Astrocyte (in vitro differentiated cells and primary cell): ENCODE results near the gene HHIP. TPM values are rescaled to one million over a fixed set of nuclear protein-coding genes. Genes with fewer than 3 reads are reported as not detected.
A peak's percentile ranks its signal among the peaks of the same experiment; 100 is the strongest.

ENCODE experiments used
- DNase-seq: peaks from one replicate; pipeline ENCODE4 v3.0.0-alpha.2; 2010; ENCODE audit warnings: low read depth
- FAIRE-seq: peaks from 2 replicates; lab custom pipeline; 2011; peaks lifted over from hg19 to GRCh38; lab: Jason Lieb, UNC
- H2AFZ ChIP-seq: 2 replicates; pipeline ENCODE4 v1.6.0; 2012; ENCODE audit warnings: low read depth, low read length, inconsistent platforms
- H3K27ac ChIP-seq: 2 replicates; pipeline ENCODE4 v1.5.1; 2011; ENCODE audit warnings: low read depth, low read length, inconsistent platforms
- H3K27me3 ChIP-seq: 2 replicates; pipeline ENCODE4 v1.6.0; 2011; ENCODE audit warnings: low read length, inconsistent platforms; ENCODE audit not compliant: insufficient read depth
- H3K36me3 ChIP-seq: 2 replicates; pipeline ENCODE4 v1.5.1; 2011; ENCODE audit warnings: low read length, inconsistent platforms; ENCODE audit not compliant: insufficient read depth
- H3K4me1 ChIP-seq: 2 replicates; pipeline ENCODE4 v1.5.1; 2011; ENCODE audit warnings: low read length, inconsistent platforms; ENCODE audit not compliant: insufficient read depth
- H3K4me2 ChIP-seq: 2 replicates; pipeline ENCODE4 v1.6.0; 2012; ENCODE audit warnings: low read length, inconsistent platforms
- H3K4me3 ChIP-seq: 2 replicates; pipeline ENCODE4 v1.5.1; 2011; ENCODE audit warnings: low read depth, mild to moderate bottlenecking, low read length, inconsistent platforms; ENCODE audit not compliant: insufficient read depth
- H3K79me2 ChIP-seq: 2 replicates; pipeline ENCODE4 v1.6.0; 2012; ENCODE audit warnings: mild to moderate bottlenecking, low read length, inconsistent platforms; ENCODE audit not compliant: insufficient read depth
- H3K9ac ChIP-seq: 2 replicates; pipeline ENCODE4 v1.6.0; 2012; ENCODE audit warnings: mild to moderate bottlenecking, low read length, inconsistent platforms
- H3K9me3 ChIP-seq: 2 replicates; pipeline ENCODE4 v1.5.1; 2012; ENCODE audit warnings: low read depth, mild to moderate bottlenecking, low read length, inconsistent platforms; ENCODE audit not compliant: insufficient read depth
- H4K20me1 ChIP-seq: 2 replicates; pipeline ENCODE4 v1.6.0; 2012; ENCODE audit warnings: low read length, inconsistent platforms; ENCODE audit not compliant: insufficient read depth
- H3K27ac Mint-ChIP-seq: one replicate; pipeline ENCODE4 v1.8.0; 2021; ENCODE audit warnings: mild to moderate bottlenecking, mixed read lengths; ENCODE audit not compliant: unreplicated experiment
- H3K27me3 Mint-ChIP-seq: one replicate; pipeline ENCODE4 v1.8.0; 2021; ENCODE audit warnings: low read depth, mixed read lengths; ENCODE audit not compliant: unreplicated experiment
- H3K36me3 Mint-ChIP-seq: one replicate; pipeline ENCODE4 v1.8.0; 2021; ENCODE audit warnings: low read depth, mixed read lengths; ENCODE audit not compliant: unreplicated experiment
- H3K4me1 Mint-ChIP-seq: one replicate; pipeline ENCODE4 v1.8.0; 2021; ENCODE audit warnings: low read depth, mixed read lengths; ENCODE audit not compliant: unreplicated experiment
- H3K4me3 Mint-ChIP-seq: one replicate; pipeline ENCODE4 v1.8.0; 2021; ENCODE audit warnings: mild to moderate bottlenecking, moderate library complexity, mixed read lengths; ENCODE audit not compliant: unreplicated experiment
- H3K9me3 Mint-ChIP-seq: one replicate; pipeline ENCODE4 v1.8.0; 2021; ENCODE audit warnings: mild to moderate bottlenecking, mixed read lengths; ENCODE audit not compliant: unreplicated experiment
- EZH2 ChIP-seq: IDR thresholded peaks from 2 replicates; pipeline ENCODE4 v1.6.1; 2012; ENCODE audit warnings: mild to moderate bottlenecking, low read length, inconsistent platforms; ENCODE audit not compliant: insufficient read depth
- total RNA-seq: library from RNA; stranded (reverse); gene quantifications from 2 replicates; pipeline ENCODE4 v1.2.1, GENCODE V29; 2021
- TF ChIP-seq, protein P1 (sequence below): IDR thresholded peaks from 2 replicates; pipeline ENCODE4 v1.5.1; 2011; ENCODE audit warnings: low read depth, mild to moderate bottlenecking, inconsistent platforms, low read length, moderate library complexity; ENCODE audit not compliant: insufficient read depth

The HHIP gene
- total RNA-seq, 1 donor from 2014 or later: 4.0 TPM

DNA sequence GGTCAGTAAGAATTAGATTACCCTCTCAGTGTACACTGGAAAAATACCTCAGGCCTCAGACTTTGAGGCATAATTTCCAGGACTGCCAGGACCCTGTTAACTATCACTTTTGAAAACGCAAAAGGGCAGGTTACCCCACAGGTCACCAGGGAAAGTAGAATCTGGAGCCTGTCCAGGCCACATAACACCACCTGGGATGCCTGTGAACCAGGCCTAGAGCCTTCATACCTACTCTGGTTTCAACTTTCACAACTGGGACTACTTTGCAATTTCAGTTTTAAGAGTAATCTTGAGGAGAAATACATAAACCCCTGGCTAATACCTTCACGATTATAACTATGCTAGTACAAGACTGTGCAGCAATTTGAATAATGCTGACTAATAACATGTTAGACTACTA, 132.4 kb downstream of the HHIP start:
- Mint-ChIP-seq H3K4me3 (no peak overlapping the region), H3K27me3 (no peaks in the 10 kb centered on the region), H3K4me1 (no peaks in the 10 kb centered on the region), H3K27ac (no peak overlapping the region), H3K9me3 (peaks cover 6% of the 10 kb centered on the region), H3K36me3 (no peaks in the 10 kb centered on the region)
- no peaks in the 10 kb centered on the region for H3K27me3 ChIP-seq
- no peak for DNase-seq
- H3K4me3 ChIP-seq: no peak overlapping the region
- H3K4me1 ChIP-seq: no peaks in the 10 kb centered on the region
- no peaks in the 10 kb centered on the region for H3K79me2 ChIP-seq
- no peaks in the 10 kb centered on the region for H4K20me1 ChIP-seq
- H3K36me3 ChIP-seq: no peaks in the 10 kb centered on the region
- H3K9me3 ChIP-seq: no peaks in the 10 kb centered on the region
- no peak overlapping the region for H3K4me2 ChIP-seq
- no peak overlapping the region for H2AFZ ChIP-seq
- no peak overlapping the region for H3K27ac ChIP-seq
- H3K9ac ChIP-seq: no peak overlapping the region
- TF ChIP-seq, protein P1, sequence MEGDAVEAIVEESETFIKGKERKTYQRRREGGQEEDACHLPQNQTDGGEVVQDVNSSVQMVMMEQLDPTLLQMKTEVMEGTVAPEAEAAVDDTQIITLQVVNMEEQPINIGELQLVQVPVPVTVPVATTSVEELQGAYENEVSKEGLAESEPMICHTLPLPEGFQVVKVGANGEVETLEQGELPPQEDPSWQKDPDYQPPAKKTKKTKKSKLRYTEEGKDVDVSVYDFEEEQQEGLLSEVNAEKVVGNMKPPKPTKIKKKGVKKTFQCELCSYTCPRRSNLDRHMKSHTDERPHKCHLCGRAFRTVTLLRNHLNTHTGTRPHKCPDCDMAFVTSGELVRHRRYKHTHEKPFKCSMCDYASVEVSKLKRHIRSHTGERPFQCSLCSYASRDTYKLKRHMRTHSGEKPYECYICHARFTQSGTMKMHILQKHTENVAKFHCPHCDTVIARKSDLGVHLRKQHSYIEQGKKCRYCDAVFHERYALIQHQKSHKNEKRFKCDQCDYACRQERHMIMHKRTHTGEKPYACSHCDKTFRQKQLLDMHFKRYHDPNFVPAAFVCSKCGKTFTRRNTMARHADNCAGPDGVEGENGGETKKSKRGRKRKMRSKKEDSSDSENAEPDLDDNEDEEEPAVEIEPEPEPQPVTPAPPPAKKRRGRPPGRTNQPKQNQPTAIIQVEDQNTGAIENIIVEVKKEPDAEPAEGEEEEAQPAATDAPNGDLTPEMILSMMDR: no peak
- no peak for TF ChIP-seq EZH2
- no peak for FAIRE-seq

DNA sequence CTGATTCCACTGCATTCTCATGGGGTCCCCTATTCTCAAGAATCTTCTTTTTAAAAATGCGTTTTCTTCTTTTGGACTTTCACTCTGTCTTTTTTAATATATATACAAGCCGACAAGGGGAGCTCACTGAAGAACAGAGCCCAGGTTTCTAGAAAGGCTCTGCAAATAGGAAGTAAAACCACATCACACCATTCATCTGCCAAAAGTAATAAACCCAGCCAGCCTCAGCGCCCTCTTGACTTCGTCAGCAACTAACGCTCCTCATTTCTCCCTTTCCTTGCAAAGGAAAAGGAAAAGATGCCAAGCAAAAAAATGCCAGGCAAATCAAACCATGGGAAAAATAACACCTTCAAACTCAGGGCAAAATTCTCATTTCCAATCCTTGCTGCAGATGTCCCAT, 136.4 kb downstream of the HHIP start:
- Histone ChIP-seq H3K9me3 (no peaks in the 10 kb centered on the region), H2AFZ (no peak overlapping the region), H4K20me1 (no peaks in the 10 kb centered on the region), H3K27ac (no peak overlapping the region), H3K79me2 (no peaks in the 10 kb centered on the region), H3K4me1 (no peaks in the 10 kb centered on the region), H3K9ac (no peak overlapping the region), H3K36me3 (no peaks in the 10 kb centered on the region), H3K4me2 (peak overlapping the region; percentile 34), H3K27me3 (no peaks in the 10 kb centered on the region), H3K4me3 (no peak overlapping the region)
- H3K4me3 Mint-ChIP-seq: no peak overlapping the region
- DNase-seq (peak; percentile 53), FAIRE-seq (no peak)
- peaks cover 4% of the 10 kb centered on the region for H3K4me1 Mint-ChIP-seq
- no peaks in the 10 kb centered on the region for H3K36me3 Mint-ChIP-seq
- peaks cover 3% of the 10 kb centered on the region for H3K9me3 Mint-ChIP-seq
- no peak overlapping the region for H3K27ac Mint-ChIP-seq
- TF ChIP-seq EZH2: no peak
- TF ChIP-seq, protein P1: no peak
- H3K27me3 Mint-ChIP-seq: no peaks in the 10 kb centered on the region

DNA sequence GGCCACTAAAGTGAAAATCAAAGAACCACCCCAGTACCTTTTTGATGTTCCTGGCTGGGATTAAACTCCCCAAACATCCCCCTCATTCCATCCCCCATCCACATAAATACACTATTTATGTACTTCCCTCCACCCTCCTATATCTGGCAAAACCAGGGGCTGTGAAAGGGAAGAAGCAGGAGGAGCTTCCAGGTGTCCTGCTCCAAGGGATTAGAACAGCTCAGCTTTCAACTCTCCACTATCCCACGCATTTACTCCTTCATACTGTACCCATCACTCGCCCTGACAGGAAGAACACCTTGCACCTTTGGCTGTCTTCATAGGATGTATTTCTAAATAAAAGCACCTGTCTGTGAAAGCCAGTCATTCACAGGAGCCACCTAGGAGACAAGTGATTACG, 140.0 kb downstream of the HHIP start:
- H3K4me3 ChIP-seq: no peak overlapping the region
- no peaks in the 10 kb centered on the region for H3K79me2 ChIP-seq
- TF ChIP-seq, protein P1: no peak
- TF ChIP-seq EZH2: no peak
- H3K4me1 Mint-ChIP-seq: peaks cover 8% of the 10 kb centered on the region
- no peaks in the 10 kb centered on the region for H3K36me3 ChIP-seq
- H3K9me3 Mint-ChIP-seq: no peaks in the 10 kb centered on the region
- no peaks in the 10 kb centered on the region for H3K9me3 ChIP-seq
- no peaks in the 10 kb centered on the region for H3K4me1 ChIP-seq
- H4K20me1 ChIP-seq: no peaks in the 10 kb centered on the region
- no peak overlapping the region for H3K4me2 ChIP-seq
- DNase-seq (no peak), FAIRE-seq (no peak)
- no peak overlapping the region for H3K27ac ChIP-seq
- no peak overlapping the region for H3K4me3 Mint-ChIP-seq
- H3K27me3 Mint-ChIP-seq: no peaks in the 10 kb centered on the region
- H3K27ac Mint-ChIP-seq: no peak overlapping the region
- no peak overlapping the region for H2AFZ ChIP-seq
- H3K9ac ChIP-seq: no peak overlapping the region
- H3K36me3 Mint-ChIP-seq: no peaks in the 10 kb centered on the region
- no peaks in the 10 kb centered on the region for H3K27me3 ChIP-seq
